Right forelimb (tissue), 1 donor: ENCODE measurements around the gene GPR39.

ENCODE experiments used
- DNase-seq: peaks from one replicate; pipeline ENCODE4 v3.0.0-alpha.2; 2018

The GPR39 gene

DNA sequence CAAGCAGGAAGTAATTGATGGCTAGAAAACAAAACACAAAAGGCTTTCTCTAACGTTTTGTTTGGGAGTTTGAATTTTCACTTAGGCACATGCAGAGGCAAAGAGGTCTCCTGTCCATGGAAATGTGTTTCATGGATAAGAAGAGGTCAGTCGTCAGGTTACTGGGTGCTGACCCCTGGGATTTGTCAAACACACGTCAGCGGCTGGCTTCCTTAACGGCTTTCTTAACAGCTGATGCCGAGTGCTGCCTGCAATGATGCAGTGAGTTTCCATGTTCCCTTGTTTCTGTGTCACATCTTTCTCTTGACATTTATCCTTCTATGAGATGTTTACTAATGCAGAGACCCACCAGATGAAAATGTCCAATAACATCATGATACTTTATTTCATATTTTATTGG lies 31.7 kb downstream of the GPR39 start:
- no peak for DNase-seq

DNA sequence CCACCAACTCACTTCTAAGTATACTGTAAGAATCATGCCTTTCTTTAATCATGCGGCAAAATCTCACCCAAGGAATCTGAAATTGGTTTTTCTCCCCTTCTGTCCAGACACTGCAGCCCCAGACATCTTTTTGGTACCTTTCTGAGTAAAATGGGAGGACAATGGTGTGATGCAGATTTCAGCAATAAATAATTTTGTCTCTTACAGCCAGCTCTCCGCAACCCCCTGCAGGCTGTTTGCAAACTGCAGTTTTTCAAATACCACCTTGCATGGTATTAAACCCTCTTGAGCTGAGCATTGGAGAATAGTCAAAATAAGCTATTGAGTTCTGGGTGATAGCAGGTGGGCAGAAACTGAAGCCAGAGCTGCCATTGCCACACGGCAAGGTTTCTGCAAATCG lies 32.2 kb downstream of the GPR39 start:
- no peak for DNase-seq

DNA sequence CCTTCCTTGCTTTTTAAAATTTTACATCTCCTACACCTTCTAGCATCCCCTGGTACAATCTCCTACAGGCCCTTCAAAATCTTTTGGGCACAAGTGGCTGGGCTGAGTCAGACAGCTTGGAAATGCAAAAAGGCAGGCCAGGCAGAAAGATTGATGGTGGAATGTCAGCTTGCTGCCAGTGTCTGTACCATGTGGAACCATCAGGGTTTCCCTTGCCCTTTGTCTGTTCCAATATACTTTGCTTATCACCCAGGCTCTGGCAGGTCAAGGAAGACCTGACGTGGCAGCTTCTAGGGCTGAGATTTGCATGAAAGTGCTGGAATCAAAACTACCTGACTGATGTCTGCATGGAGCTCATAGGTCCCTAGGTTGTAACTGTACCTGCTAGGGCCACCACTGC lies 33.3 kb downstream of the GPR39 start:
- no peak for DNase-seq

DNA sequence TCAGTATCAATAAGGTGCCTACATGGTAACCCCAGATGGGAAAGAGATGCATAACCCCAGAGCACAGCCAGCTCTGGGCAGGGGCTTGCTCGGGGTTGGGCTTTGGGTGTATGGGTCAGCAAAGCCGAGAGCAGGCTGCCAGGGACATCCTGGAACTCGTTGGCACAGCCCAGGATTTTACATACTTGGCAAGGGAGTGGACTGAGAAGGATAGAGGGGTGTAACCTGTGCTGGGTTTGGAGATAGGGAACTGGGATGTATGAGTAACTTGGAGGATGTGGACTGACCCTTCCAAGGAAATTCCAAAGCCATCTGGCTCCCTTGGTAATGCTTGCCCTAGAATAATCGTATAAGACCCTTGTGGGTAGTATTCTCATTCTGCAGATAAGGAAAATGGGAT lies 44.2 kb downstream of the GPR39 start:
- no peak for DNase-seq

DNA sequence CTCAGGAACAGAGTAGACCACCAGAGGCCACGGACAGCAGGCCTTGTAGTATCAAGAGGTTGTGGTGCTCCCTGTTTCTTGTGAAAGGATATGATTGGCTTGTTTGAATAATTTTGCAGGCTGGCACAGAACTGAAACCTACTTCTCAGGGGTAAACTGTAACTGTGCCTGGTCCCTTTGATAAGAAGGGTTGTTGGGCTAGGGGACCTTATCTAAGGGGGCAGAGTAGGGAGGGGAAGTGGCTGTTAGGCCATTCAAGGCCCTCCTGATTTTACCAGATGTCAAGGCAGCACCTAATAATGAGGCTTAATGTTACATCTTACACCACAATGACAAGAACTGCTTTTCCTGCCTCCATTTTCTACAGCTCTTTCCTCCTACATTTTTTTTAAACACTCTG lies 45.6 kb downstream of the GPR39 start:
- DNase-seq = no peak

DNA sequence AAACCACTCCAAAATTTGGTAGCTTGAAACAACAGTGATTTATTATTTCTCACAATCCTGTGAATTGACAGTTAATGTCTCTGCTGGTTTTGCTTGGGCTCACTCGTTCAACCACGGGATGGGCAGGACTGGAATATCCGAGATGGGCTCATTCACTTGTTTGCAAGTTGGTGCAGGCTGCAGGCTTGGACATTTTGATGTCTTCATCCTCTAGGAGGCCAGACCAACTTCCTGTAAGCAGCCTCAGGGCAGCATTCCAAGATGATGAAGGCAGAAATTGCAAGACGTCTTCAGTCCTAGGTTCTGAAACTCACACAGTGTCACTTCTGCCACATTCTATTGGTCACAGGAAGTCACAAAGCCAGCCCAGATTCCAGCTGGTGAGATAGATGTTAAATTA lies 47.1 kb downstream of the GPR39 start:
- DNase-seq = no peak

DNA sequence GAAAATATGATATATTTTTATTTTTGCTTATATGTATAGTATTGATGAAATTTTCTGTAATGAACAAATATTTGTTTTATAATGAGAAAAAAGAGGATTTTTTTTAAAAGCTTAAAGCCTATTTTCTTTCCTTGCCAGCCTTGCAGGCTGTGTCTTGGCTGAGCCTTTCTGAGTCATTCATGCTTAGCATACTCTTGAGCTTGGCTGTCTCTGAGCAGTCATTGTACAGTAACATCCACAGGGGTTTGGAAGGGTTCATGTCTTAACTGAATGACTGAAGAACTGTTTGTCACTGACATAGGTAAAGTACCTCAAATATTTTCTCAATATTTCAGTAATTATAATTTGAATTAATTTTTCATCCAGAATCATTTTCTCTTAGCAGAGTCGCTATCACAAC lies 49.3 kb downstream of the GPR39 start:
- DNase-seq = no peak

DNA sequence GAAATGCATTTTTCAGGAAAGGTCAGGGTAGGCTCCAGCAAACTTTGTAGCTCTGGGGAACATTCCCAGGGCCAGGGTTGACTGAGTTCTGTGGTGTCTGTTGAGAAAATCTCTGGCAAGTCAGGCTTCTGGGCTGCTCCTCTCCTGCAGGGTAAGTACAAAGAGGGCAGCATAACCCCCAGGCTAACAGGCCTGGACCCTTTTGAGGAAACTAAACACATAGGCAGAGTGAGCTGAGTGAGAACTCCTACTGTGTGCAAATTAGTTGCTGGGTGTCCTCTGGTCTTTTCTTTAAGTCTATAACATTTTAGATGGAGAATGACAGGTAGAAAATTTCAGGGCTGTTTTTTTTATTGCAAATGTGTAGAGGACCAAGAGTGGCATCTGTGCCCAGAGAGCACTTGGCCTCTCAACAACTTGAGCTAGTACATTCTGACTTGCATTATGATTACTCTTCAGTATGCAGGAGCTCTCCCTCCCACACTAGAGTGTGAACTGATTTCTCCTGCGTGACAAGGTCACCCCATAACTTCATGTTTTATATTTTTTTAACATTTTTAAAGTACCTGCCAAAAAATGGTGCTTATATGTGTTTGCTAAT lies 49.9 kb downstream of the GPR39 start:
- no peak for DNase-seq

DNA sequence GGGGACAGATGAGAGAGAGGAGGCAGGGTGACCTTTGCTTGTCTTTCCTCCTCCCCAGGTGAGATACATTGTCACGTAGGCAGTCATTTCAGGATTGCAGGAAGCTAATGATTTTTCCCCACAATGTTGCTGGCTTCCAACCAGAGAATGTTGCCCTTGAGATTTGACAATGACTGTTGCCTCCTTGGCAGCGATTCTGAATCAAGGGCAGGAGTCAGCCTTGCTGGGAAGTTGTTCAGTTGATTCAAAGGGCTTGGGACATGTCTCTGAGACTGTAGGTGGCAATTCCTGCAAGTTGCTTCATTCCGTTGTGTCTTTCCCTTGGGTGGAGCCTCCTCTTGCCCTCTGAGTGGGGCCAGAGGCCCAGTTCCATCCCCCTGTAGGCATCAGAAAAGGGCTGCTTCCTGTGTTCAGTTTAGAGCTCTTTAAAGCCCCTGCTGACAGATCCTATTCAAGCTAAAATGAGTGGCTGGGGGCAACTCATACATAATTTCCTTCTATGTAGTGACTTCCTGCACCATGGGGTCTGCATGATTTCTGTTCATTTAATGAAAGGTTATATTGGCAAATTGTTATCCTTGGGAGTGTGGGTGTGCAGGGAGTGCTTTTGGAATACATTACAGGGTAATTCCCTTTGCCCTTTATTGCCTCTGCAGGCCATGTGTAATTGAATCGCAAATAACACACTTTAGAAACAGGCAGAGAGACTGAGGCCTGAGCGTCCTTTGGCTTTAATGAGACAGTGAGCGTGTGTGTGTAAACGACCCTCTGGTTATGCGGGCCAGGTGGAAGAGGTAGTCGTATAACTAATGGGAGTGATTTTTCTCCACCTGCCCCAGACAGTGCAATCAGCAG lies 52.4 kb downstream of the GPR39 start:
- DNase-seq = no peak

DNA sequence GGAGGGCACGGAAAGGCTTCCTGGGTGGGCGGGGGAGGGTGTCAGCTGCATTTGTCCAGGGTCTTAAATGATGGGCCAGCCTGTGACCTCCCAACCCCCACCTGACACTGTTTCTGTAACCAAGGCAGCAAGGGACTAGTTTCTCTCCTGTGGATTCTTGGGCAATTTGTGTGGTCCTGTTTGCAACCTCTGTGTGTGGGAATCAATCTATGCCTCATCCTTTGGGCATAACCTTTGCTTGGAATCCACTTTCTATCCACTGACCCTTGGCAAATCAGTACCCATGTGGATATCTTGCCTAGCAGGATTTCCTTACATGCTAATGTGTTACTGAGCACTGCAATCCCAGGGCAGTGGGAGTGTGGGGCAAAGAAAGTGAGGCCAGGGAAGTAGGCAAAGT lies 54.1 kb downstream of the GPR39 start:
- no peak for DNase-seq

DNA sequence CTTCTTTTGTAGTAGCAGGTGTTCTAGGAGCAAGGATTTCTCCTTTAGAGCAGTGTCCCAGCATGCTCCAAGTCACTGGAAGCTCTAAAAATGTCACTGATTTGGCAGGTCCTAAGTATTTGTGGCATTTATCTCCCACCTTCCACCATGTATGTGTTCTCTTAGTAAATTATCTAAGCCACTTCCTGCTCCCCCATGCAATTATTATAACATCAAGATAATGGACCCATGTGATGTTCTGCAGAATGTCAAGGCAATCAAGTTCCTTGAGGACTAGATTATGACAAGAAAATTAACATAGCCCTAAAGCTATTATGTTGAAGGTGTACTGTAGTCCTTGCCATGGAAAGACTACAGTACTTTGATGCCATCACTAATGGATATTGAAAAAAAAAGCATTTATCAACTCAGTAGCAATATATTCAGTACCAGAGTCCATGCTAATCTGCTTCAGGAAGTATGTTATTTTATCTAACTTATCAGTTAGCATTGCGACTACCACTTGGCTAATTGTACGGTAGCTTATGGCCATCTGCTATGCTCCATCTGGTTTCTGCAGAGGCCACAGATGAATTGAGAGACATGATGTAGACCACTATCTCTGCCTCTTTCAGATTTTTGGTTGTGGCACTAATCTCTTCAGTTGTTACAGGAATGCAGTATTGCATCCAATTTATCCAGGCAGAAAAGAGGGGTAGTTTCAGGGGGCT lies 56.7 kb downstream of the GPR39 start:
- DNase-seq = no peak

DNA sequence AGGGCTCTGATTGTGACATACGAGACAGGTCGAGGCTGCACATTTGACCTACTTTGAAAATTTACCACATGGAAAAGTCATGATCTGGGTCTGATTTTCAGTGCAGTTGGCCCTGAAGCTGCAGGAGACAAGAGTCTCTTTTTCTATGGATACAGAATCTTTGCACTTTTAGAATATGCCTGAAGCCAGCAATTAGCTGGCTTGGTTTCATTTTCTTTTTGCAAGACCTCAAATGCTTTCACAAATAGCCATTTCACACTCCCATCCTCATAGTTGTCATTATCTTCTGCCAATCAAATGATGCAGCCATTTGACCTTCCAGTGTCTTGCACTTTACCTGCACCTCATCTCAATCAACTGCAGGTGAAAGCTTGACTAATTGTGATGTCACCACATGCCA lies 59.0 kb downstream of the GPR39 start:
- no peak for DNase-seq

DNA sequence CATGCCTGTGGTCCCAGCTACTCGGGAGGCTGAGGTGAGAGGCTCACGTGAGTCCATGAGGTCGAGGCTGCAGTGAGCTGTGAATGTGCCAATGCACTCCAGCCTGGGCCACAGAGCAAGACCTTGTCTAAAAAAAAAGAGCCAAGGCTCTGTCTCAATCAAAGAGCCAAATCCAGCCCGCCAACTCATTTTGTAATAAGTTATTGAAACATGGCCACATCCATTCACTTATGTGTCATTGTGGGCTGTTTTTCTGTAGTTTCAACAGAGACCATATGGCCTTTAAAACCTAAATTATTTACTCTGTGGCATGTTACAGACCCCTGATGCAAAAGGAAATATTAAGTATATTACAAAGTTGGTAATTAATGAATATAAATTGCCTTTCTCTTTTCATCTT lies 60.8 kb downstream of the GPR39 start:
- no peak for DNase-seq

DNA sequence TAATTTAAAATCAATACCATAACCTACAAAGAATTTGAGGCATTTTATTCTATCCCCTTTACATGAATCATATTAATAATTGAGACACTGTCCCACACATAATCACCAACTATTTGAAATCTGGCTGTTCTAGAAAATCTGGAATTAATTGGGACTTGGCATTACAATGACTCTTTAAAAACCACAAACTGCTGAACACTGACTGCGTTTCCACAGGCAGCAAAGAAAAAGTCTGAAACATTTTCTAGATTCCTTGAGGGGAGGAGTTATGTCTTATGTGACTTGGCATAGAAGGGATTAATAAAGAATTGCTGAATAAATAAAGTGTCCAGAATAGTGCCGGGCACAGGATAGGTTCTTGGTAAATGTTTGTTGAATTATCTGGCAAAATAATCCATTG lies 61.4 kb downstream of the GPR39 start:
- DNase-seq = no peak

DNA sequence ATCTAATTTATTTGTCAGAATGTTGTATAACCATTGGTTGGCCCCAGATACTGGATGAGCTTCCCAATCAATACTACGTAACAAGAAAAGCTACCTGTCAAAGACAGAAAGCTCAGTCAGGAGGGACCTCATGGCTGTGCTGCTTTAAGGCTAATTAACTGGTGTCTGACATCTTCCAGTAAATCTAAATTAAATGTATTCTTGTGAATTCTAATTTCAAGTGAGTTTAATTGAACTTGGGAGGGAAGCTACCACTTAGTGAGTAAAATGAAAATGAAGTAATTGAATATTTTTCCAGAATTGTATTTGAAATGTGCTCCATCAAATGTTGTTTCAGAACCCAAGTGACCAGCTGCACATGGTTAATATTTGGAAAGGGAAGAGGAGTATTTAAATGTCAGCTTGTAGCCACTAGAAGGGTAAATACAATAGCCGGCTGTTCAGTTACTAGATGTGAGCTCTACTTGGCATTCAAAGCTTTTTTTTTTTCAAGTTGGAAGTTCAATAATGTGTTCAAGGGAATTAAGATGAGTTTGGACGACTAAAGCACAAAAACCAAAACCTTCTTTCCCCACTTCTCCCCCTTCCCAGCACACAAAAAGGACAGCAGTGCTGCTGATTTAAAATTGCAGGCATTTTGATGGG lies 62.0 kb downstream of the GPR39 start:
- no peak for DNase-seq

DNA sequence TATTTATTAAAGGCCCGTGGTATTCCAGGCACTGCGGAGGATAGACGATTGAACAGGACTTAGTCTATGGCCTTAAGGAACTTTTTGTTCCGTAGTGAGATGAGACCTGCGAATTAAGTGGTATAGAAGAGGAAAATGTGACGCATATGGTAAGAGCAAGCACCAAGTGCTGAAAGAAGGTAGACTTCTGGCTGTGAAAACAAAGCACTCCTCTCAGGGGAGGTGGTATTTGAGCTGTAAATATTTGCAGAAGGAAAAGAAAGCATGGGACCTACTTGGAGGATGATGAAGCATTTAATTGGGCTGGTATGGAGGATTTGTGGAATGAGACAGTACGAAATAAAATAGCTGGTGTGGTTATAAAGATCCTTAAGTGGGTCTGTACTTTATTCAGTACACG lies 62.5 kb downstream of the GPR39 start:
- no peak for DNase-seq

DNA sequence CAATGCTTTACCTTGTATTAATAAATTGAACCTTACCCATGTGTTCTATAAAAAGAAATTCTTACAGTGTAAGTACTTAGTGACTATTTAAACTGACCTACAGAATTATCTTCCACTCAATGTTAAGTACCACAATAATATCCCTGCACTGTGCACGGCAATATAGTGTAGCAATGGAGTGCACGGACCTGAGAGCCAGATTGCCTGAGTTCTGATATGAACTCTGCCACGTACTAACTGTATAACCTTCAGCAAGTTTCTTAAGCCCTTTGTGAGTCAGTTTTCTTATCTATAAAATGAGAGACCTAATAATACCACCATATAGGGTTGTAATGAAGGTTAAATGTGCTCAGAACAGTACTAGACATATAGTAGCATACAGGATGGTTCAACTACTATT lies 66.2 kb downstream of the GPR39 start:
- no peak for DNase-seq

DNA sequence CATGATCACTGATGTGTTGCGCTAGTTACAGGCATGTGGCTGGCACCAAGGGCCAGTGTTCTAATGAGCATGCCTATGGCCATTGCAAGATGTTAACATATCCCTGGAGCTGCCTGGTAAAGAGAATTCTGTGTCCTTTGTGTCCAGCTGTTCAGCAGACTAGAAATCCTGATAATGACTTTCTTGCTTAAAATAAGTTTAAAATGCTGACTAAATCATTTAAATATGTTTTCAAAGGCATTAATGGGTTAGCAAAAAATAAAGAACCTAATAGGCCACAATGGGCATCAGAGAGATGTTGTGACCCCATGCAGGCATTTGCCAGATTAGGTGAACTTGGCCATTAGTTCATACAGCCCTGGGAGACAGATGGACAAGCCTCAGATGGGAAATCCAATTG lies 67.5 kb downstream of the GPR39 start:
- DNase-seq = no peak

DNA sequence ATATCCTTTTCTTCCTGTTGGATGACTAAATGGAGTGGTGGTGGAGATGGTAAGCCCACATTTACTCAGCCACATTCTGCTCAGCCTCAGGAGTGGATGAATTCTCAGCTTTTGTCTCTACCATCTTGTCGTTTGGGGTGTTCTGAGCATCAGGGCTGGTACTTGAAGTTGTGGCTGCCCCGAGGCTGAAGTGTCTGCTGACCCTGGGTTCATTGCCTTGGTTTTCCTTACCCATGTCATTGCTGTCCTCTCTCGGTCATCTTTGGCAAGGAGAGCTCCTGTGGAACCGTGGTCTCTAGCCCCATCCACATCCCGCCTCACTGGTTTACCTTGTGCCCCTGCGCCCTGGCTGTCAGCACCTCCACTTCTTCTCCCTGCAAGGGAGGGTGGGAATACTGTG lies 71.9 kb downstream of the GPR39 start:
- DNase-seq = no peak

DNA sequence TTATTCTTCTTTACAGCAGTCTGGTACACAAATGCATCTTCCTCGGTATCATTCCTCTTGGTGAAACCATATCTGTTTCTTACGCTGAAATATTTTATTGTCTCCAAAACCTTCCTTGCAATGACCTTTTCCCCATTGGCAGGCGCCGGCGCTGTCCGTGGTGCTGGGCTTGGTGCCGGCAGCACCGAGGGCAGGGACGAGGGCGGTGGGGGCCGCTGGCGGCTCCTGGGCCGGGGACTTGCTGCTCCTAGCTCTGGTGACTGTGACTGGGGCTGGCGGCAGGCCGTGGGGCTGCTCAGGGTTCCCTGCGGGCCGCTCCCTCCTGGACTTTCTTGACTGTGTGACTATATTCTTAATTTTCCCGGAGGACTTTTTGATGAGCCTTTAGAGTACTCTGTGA lies 72.5 kb downstream of the GPR39 start:
- peak; percentile 76 for DNase-seq

DNA sequence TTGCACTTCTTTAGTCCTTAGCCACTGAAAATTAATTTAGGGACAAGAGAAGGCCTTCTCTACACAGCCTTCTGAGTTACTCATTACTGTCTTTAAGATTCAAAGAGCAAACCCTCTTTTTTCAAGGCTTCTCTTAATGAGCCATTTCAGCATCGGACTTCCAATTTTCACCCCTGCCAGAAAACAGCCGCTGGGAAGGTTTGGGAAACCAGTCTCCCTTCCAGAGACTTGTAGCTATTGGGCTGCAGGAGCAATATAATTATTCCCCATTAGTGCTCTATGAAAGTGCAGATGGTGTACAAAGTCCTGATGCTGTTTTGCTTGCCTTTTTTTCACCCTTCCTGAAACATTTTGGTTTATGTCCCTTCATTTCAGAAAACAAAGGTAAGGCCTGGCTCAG lies 79.3 kb downstream of the GPR39 start:
- DNase-seq = no peak

DNA sequence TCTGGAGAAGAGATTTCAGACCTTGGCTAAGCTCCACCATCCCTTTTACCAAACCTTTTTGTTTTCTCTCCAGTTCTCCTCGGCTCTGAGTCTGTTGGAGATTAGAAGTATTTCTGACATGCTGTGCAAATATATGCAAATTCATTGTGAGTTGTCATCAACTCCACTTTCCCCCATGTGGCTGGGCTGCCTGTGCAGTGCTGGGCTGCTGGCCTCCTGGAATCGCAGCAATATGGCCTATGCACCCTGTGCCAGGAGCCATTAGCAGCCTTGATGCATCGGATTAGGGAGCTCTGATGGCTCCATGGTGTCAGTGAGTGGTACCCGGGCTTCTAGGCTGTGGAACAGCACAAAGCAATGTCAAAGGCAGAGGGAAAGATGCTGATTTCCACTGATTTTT lies 80.0 kb downstream of the GPR39 start:
- no peak for DNase-seq

DNA sequence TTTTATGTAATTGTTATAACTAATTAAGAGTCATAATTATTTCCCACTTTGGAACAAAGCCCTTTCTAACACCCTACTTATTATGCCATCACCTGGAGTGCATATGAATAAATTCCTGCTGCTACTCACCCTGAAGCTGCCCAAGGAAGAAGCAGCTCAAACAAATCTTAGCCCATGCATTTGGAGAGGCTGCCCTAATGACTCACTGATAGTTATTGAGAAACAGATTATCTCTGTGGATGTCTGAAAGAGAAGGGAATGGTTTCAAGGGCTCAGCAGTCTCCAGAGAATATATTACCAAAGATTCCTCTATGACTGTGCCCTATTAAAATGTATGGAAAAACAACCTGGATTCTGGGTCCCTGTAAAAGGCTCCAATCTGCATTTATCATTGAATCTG lies 81.0 kb downstream of the GPR39 start:
- DNase-seq = no peak

DNA sequence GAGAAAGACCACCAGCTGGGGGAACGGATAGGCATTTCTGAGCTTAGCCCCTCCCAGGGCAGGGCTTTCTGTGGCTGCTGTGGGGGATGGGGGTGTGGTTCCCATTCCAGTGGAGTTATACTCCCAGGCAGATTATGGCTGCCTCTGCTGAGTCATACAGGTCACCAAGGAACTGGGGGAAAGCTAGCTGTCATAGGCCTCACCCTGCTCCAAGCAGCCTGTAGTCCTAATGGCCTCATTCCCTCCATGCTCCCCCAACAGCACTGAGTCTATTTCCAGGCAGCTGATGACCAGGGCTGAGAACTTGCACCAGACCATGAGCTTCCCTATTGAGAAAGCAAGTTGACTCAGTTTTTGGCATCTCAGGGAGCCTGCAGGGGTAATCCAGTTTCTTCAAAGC lies 87.1 kb downstream of the GPR39 start:
- DNase-seq = no peak
